HG02981 (cell line): Measurements from ENCODE around the gene PRAMEF13.
"Not testable (repeated sequence)": the region's sequence is repeated elsewhere in the genome, so short reads cannot be mapped to it uniquely, and the experiment has no call there.

Experiments
- ATAC-seq: cut with Tn5 transposase; IDR thresholded peaks from one replicate; pipeline ENCODE4 v1.9.1; 2021; ENCODE audit warnings: mild to moderate bottlenecking, moderate library complexity; ENCODE audit not compliant: unreplicated experiment

PRAMEF13 gene, protein sequence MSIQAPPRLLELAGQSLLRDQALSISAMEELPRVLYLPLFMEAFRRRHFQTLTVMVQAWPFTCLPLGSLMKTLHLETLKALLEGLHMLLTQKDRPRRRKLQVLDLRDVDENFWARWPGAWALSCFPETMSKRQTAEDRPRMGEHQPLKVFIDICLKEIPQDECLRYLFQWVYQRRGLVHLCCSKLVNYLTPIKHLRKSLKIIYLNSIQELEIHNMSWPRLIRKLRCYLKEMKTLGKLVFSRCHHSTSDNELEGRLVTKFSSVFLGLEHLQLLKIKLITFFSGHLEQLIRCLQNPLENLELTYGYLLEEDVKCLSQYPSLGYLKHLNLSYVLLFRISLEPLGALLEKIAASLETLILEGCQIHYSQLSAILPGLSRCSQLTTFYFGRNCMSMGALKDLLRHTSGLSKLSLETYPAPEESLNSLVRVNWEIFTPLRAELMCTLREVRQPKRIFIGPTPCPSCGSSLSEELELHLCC

DNA sequence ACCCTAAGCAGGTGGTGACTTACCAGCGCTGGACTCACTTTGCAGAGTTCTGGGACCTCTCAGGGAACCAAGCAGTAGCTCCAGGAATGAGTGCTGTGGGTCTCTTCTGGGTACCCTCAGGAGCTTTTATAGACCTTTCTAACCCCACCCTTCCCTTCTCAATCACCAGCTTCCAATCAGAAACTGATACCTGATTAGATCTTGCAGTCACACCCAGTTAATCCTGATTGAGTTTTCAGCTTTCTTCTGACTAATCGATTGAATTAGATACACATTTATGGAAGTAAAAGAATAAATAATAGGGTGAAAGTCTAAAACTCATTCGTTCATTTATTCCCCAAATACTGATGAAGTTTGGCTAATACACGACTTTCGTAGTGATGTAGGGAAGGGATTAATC lies at the start of gene PRAMEF13:
Gene PRAMEF13 (minus strand): TSS at position 101 of the 400 bp plus-strand sequence. CDS start 1,820 bp downstream, outside the sequence.
- not testable (repeated sequence) for ATAC-seq

DNA sequence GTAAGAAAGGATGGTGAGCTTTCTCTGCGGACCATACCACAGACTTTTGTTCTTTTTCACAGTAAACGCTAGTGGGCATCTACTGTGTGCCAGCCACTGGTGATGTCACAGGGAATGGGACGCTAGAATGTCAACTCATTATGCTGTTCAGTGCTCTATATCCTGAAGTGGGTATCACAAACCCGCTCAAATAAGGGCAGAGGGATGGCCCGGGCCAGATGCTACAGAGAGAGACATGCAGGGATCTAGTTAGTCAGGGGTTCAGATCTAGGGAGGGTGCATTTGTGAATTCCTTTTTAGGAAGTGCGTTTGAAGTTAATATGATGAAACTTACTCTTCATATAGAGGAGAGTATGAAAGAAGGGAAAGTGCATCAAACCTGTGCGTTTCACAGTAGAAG lies 45.9 kb upstream of the PRAMEF13 start:
- ATAC-seq: not testable (repeated sequence)

DNA sequence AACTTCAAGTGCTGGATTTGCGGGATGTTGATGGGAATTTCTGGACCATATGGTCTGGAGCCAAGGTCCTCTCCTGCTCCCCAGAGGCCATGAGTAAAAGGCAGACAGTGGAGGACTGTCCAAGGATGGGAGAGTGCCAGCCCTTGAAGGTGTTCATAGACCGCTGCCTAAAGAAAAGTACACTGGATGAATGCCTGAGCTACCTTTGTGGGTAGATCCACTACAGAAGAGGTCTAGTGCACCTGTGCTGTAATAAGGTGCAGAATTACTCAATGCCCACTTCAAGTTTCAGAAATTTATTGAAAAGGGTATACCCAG lies 45.3 kb upstream of the PRAMEF13 start:
- ATAC-seq: not testable (repeated sequence)

DNA sequence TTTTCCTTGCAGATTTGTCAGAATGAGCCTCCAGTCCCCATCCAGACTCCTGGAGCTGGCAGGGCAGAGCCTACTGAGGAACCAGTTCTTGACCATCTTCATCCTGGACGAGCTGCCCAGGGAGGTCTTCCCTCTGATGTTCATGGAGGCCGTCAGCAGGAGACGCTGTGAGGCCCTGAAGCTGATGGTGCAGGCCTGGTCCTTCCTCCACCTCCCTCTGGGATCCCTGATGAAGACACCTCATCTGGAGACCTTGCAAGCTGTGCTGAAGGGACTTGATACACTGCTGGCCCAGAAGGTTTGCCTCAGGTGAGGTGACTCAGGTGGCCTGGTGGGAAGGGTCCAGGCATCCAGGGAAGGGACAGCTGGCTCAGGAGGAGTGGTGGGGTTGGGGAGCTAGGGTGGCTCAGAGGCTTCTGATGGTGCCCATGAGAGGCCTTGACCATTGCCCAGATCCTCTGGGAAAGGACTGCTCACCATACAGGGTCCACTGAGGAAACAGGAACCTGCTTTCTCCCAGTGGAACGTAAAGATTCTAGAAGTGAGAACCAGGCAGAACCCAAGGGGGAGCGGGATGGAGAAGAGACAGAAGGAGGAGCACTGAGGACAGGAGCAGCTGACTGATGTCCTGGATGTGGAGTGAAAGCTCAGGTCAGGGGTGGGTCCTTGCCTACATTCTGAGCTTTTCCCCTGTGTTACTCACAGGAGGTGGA lies 44.8 kb upstream of the PRAMEF13 start:
- ATAC-seq: not testable (repeated sequence)

DNA sequence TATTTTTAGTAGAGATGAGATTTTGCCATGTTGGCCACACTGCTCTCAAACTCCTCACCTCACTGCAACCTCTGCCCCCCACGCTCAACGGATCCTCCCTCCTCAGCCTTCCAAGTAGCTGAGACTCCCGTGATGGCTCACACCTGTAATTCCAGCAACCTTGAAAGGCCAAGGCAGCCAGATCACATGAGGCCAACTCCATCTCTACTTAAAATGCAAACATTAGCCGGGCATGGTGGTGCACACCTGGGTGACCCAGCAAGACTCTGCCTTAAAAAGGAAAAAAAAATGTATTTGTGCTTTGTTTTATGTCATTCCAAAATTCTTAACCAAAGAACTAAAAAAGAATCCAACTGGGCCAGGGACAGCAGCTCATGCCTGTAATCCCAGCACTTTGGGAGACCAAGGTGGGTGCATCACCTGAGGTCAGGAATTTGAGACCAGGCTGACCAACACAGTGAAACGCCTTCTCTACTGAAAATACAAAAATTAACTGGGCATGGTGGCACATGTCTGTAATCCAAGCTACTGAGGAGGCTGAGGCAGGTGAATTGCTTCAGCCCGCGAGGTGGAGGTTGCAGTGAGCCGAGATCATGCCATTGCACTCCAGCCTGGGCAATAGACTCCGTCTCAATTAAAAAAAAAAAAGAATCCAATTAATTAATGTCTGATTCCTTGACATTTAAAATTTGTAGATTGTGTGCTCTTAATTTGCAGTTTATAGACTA lies 42.5 kb upstream of the PRAMEF13 start:
- not testable (repeated sequence) for ATAC-seq

DNA sequence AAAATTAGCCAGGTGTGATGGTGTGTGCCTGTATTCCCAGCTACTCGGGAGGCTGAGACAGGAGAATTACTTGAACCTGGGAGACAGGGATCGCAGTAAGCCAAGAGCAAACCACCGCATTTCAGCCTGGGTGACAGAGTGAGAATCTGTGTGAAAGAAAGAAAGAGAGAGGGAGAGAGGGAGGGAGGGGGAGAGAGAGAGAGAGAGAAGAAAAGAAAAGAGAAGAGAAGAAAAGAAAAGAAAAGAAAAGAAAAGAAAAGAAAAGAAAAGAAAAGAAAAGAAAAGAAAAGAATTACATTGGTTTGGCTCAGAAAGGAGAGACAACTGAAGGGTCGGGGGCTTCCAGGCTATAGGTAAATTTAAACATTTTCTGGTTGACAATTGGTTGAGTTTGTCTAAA lies 38.4 kb upstream of the PRAMEF13 start:
- not testable (repeated sequence) for ATAC-seq

DNA sequence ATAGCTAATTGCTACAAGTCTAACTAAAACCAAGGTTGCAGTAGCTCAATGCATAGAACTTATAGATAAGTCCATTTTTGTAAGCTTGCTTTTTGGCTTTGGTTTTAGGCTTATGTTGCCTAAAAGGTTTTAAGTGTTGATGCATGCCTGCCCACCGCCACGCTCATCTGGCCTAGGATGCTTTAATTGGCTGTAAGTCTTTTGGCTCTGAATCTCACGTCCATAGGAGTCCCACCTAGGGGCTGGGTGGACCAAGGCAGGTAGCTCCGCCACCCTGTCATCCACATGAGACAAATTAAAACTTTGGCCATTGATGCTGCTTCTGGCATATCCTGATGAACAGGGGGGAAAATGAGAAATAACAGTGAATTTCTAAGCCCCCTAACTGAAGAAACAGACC lies 36.4 kb upstream of the PRAMEF13 start:
- not testable (repeated sequence) for ATAC-seq

DNA sequence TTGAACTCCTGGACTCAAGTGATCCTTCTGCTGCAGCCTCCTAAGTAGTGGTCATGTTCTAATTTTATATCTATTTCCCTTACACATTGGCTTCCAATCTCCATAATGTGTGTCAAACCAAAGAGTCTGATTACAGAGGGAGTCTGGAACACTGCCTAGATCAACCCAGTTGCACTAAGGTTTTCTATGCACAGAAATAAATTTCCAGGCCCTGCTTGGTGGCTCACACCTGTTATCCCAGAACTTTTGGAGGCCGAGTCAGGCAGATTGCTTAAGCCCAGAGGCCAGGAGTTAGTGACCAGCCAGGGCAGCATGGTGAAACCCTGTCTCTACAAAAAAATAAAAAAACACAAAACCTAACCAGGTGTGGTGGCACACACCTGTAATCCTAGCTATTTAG lies 32.8 kb upstream of the PRAMEF13 start:
- ATAC-seq: not testable (repeated sequence)

DNA sequence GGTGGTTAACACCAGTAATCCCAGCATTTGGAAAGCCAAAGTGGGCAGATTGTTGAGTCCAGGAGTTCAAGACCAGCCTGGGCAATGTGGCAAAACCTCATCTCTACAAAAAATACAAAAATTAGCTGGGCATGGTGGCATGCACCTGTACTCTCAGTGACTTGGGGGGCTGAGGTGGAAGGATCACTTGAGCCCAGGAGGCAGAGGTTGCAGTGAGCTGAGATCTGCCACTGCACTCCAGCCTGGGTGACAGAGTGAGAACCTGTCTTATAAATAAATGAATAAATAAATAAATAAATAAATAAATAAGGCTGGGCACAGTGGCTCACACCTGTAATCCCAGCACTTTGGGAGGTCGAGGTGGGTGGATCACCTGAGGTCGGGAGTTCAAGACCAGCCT lies 30.8 kb upstream of the PRAMEF13 start:
- not testable (repeated sequence) for ATAC-seq

DNA sequence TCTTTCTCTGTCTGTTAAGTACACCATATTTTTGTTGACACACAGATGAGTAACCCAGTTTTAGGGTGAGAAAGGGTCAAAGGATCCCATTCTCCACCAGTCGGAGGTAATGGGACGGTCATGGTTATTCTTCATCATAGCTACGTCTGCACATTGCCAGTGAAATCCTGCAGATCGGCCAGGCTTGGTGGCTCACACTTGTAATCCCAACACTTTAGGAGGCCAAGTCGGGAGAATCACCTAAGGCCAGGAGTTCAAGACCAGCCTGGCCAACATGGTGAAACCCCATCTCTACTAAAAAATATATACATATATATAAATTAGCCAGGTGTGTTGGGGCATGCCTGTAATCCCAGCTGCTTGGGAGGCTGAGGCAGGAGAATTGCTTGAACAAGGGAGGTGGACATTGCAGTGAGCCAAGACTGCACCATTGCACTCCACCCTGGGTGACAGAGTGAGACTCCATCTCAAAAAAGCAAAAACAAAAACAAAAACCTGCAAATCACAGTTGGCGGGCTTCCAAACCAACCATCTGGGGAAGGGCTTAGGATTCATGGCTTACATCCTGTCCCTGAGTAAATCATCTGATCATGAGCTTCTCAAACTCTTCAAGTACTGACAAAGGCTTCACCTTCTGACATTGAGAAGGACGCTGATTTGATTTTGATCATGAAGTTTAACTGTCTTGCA lies 30.0 kb upstream of the PRAMEF13 start:
- not testable (repeated sequence) for ATAC-seq

DNA sequence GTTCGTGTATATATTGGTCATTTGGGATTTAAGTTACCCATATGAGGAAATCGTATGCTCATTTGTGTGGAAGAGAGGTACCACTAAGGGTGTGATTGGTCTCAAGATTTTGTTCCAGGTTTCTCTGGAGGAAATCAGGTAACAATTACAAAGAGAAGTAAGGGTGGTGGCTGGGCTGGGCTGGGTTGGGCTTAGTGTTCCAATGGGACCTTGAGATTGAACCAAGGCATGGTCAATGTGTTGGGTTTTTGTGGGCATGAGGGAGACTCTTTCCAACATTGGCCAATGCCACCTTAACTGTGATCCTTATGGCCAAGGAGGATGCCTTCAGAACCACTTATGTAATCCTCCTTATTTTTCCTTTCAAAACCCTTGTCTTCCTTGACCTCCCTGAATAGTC lies 29.4 kb upstream of the PRAMEF13 start:
- ATAC-seq: not testable (repeated sequence)

DNA sequence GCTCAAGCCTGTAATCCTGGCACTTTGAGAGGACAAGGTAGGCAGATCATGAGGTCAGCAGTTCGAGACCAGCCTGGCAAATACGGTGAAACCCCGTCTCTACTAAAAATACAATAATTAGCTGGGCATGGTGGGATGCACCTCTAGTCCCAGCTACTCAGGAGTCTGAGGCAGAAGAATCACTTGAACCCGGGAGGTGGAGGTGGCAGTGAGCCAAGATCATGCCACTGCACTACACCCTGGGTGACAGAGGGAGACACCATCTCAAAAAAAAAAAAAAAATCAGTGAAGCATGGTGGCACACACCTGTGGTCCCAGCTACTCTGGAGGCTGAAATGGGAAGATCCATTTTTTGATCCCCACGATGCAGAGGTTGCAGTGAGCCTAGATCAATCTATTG lies 28.9 kb upstream of the PRAMEF13 start:
- not testable (repeated sequence) for ATAC-seq

DNA sequence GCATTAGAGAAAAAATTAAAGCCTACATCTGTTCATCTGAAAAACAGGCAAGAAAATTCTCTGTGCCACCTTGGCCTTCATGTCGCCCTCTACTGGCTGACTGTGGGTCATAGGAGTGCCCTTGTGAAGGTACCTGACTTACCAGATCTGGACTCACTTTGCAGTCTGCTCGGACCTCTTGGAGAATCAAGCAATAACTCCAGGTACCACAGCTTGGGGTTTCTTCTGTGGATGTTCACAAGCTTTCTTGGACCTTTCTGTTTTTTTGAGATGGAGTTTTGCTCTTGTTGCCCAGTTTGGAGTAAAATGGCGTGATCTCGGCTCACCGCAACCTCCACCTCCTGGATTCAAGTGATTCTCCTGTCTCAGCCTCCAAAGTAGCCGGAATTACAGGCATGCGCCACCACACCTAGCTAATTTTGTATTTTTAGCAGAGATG lies 27.2 kb upstream of the PRAMEF13 start:
- ATAC-seq: no peak

DNA sequence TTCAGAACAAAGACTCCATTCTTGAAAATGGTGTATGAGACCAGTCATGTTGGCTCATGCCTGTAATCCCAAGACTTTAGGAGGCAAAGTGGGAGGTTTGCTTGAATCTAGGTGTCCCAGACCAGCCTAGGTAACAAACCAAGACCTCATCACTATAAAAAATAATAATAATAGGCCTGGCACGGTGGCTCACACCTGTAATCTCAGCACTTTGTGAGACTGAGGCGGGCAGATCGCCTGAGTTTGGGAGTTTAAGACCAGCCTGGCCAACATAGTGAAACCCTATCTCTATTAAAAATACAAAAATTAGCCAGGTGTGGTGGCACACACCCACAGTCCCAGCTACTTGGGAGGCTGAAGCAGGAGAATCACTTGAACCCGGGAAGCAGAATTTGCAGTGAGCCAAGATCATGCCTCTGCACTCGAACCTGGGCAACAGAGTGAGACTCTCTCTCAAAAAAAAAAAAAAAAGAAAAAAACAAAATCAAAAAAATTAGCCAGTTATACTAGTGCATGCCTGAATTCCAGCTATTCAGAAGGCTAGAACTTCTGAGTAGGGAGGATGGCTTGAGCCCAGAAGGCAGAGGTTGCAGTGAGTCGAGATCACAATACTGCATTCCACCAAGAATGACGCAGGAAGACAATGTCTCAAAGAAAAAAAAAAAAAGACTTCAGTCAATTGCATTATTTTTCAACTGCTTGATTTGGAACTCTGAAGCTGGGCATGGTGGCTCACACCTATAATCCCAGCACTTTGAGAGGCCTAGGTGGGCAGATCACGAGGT lies 26.3 kb upstream of the PRAMEF13 start:
- not testable (repeated sequence) for ATAC-seq

DNA sequence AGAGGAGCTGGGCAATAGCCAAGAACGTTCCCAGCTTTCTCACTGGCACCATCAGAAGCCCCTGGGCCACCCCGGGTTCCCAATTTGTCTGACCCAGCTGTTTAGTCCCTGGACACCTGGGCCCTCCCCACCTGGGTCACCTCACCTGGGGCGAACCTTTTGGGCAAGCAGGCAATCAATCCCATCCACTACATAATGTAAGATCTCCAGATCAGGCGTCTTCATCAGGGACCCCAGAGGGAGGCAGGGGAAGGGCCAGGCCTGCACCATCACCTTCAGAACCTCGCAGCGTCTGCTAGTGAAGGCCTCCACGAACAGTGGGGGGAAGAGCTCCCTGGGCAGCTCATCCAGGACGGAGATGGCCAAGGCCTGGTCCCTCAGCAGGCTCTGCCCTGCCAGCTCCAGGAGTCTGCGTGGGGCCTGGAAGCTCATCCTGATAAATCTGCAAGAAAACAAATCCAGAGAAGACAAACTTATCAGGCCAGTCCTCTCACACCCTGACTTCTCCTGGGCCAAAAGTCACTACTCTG lies 24.5 kb upstream of the PRAMEF13 start, which contains the start of gene PRAMEF18:
Gene PRAMEF18 (minus strand): TSS at position 480 of the 530 bp plus-strand sequence. CDS start 48 bp downstream, at position 432.
- not testable (repeated sequence) for ATAC-seq

DNA sequence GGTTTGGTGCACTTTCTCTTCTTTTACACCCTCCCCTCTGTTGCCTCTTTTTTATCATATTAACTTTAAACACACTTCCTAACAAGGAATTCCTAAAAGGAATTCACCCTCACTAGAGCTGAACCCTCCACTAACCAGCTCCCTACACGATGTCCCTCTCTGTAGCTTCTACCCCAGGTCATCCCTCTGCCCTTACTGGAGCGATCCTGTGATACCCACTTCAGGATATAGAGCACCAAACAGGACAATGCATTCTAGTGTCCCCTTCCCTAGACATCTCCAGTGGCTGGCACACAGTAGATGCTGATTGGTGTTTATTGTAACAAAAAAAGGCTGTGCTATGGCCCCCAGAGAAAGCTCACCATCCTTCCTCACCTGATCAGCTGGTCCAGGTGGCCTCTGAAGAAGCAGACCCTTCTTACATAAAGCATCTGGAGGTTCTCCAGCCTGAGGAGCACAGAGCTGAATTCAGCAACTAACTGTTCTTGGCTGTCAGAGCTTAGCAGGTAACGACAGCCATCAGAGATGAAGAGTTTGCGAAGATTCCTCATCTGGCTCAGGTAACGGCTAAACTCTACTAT lies 23.4 kb upstream of the PRAMEF13 start:
- no peak for ATAC-seq

DNA sequence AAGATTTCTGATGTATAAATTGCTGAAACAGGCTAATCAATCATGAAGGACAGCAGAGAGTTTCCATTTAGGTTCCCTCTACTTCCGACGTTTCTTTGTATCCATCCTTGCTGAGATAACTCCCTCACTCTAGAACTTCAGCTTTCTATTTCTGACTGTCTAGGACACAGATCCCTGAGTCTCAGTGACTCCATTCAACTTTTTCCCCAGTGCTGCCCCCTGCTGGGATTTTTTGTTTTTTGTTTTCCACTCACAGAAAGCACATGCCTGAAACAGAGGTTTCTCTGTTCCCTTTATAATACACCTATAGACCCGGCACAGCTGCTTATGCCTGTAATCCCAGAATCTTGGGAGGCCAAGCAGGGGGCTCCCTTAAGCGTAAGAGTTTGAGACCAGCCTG lies 21.6 kb upstream of the PRAMEF13 start:
- not testable (repeated sequence) for ATAC-seq

DNA sequence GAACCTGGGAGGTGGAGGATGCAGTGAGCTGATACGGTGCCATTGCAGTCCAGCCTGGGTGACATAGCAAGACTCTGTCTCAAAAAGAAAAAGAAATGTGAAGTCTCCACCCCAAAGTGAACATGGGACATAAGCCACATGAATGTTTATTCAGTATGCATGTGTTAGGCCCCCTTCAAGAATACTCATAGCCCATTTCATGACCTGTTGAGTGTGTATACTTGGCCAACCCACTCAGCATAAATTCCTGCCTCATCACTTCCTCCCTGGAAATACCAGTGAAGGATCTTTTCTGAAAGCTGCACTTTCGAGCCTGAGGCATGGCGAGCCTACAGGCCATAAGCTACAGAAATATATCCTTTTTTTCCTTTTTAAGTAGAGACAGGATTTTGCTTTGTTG lies 18.0 kb upstream of the PRAMEF13 start:
- not testable (repeated sequence) for ATAC-seq

DNA sequence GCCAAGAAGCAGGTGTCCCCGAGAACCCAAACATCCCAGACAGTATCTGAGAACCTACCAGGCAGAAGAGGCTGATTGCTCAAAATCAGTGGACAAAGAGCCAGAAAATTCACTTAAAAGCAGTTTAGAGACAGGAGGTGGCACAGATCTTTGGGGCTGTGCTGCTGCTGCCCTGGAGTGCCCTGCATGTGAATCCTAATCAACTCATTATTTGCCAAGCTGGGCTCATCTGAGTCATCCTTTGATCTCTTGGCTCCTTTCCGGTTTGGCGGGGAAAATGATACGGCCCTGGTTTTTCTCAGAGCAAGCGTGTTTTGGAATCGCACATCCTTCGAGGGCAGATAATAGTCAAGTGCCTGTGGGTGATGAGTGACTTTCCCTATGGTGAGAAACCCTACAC lies 15.4 kb upstream of the PRAMEF13 start:
- ATAC-seq: not testable (repeated sequence)
